Right atrium auricular region (tissue), 2 donors: ENCODE data around the gene PRF1. TPM values are rescaled to one million over a fixed set of nuclear protein-coding genes. Genes with fewer than 3 reads are reported as not detected.

Source experiments
- DNase-seq: peaks from one replicate; pipeline ENCODE4 v3.0.0-alpha.2; 2019; ENCODE audit warnings: low spot score
- H3K27ac ChIP-seq, 2 donors: fragments of 200-600 bp; sonication (generic); 1 replicate in 1 of 2; 2 replicates in 1 of 2; pipeline ENCODE4 v1.5.1; 2016 to 2019
- H3K27me3 ChIP-seq, 2 donors: fragments of 200-600 bp; sonication (generic); one replicate each; pipeline versions ENCODE4 v1.5.1 to v1.6.0; 2017 to 2019
- H3K36me3 ChIP-seq: fragments of 200-600 bp; sonication (generic); one replicate; pipeline ENCODE4 v1.5.1; 2016
- H3K4me1 ChIP-seq, 2 donors: fragments of 200-600 bp; sonication (generic); one replicate each; pipeline versions ENCODE4 v1.5.1 to v1.6.0; 2017 to 2019
- H3K4me3 ChIP-seq, 2 donors: fragments of 200-600 bp; sonication (generic); 1 replicate in 1 of 2; 2 replicates in 1 of 2; pipeline ENCODE4 v1.5.1; 2017 to 2019; ENCODE audit warnings: mild to moderate bottlenecking in 1 of 2, moderate library complexity in 1 of 2
- H3K9me3 ChIP-seq, 2 donors: fragments of 200-600 bp; sonication (generic); one replicate each; pipeline ENCODE4 v1.5.1; 2019
- total RNA-seq, 2 donors: library from RNA; depleted of rRNA; stranded (reverse); fragments of >200 nt; gene quantifications; one replicate each; pipeline ENCODE4 v1.1.0, GENCODE V29; 2016
- TF ChIP-seq, protein P1 (sequence below), 2 donors: fragments of 200-600 bp; sonication (generic); IDR thresholded peaks; one replicate each; pipeline ENCODE4 v1.5.1; 2019; ENCODE audit warnings: antibody characterized with exemption in 2 of 2

The PRF1 gene
- total RNA-seq, 2 donors from 2014 or later, result 1.1 to 1.4 TPM

GRCh38 chr10:70620020-70620289 lies 17.4 kb upstream of the PRF1 start:
- no peaks in the 10 kb centered on the region for H3K36me3 ChIP-seq
- peaks cover 0 to 7% of the 10 kb centered on the region in 2 donors for H3K9me3 ChIP-seq
- H3K27ac ChIP-seq, result no peak overlapping the region
- TF ChIP-seq, protein P1, sequence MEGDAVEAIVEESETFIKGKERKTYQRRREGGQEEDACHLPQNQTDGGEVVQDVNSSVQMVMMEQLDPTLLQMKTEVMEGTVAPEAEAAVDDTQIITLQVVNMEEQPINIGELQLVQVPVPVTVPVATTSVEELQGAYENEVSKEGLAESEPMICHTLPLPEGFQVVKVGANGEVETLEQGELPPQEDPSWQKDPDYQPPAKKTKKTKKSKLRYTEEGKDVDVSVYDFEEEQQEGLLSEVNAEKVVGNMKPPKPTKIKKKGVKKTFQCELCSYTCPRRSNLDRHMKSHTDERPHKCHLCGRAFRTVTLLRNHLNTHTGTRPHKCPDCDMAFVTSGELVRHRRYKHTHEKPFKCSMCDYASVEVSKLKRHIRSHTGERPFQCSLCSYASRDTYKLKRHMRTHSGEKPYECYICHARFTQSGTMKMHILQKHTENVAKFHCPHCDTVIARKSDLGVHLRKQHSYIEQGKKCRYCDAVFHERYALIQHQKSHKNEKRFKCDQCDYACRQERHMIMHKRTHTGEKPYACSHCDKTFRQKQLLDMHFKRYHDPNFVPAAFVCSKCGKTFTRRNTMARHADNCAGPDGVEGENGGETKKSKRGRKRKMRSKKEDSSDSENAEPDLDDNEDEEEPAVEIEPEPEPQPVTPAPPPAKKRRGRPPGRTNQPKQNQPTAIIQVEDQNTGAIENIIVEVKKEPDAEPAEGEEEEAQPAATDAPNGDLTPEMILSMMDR (IDR thresholded peaks at IDR 0.05), result no peak
- H3K4me1 ChIP-seq, result no peaks in the 10 kb centered on the region
- DNase-seq, result no peak
- no peak overlapping the region for H3K4me3 ChIP-seq
- no peaks in the 10 kb centered on the region for H3K27me3 ChIP-seq

- no peak for DNase-seq
- TF ChIP-seq, protein P1 (IDR thresholded peaks at IDR 0.05), result peak in 1 of 2 donors; percentile 33
- no peaks in the 10 kb centered on the region for H3K27me3 ChIP-seq
- no peak overlapping the region for H3K4me3 ChIP-seq
- no peaks in the 10 kb centered on the region for H3K36me3 ChIP-seq
- no peak overlapping the region for H3K27ac ChIP-seq
- peaks cover 0 to 7% of the 10 kb centered on the region in 2 donors for H3K9me3 ChIP-seq
- H3K4me1 ChIP-seq, result no peaks in the 10 kb centered on the region
Measured at GRCh38 chr10:70619271-70620019, 16.9 kb upstream of the PRF1 start.

- H3K4me1 ChIP-seq, result no peaks in the 10 kb centered on the region
- no peak overlapping the region for H3K4me3 ChIP-seq
- H3K36me3 ChIP-seq, result no peaks in the 10 kb centered on the region
- TF ChIP-seq, protein P1 (IDR thresholded peaks at IDR 0.05), result no peak
- H3K9me3 ChIP-seq, result peaks cover 0 to 7% of the 10 kb centered on the region in 2 donors
- H3K27me3 ChIP-seq, result no peaks in the 10 kb centered on the region
- no peak for DNase-seq
- no peak overlapping the region for H3K27ac ChIP-seq
Measured at GRCh38 chr10:70618663-70619062, 16.1 kb upstream of the PRF1 start.

DNA sequence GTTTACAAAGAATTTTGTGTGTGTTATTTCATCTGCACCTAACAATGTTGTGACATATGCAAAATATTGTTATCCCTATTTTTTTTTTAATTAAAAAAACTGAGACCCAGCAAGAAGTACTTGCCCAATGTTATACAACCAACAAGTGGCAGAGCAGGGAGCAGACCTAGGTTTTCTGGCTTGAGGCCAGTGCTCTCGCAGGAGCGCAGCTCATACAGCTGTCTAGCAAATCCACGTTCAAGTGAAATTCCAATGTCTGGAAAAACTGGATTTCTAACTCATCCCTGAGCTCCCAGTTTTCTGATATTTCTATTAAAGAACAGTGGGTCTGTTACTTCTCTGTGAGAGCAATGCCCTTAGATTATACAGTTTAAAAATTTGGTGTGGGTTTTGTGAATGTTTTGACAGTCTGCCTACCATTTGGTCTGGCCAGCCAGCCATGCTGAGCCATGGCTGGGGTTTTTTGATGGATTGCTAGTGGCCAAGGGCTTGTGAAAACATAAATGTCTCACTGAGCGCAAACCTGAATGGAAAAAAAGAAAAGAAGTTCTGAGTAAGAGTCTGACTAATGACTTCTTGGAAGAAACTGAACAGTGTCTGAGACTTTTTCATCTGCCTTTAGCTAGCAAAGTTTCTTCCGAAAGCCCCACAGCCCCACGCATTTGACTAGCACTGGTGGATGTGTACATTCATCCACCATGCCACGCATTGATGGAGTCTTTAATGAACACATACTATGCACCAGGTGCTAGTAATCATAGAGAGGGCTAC lies 15.4 kb upstream of the PRF1 start:
- no peak for DNase-seq
- H3K9me3 ChIP-seq, result peaks cover 0 to 7% of the 10 kb centered on the region in 2 donors
- TF ChIP-seq, protein P1 (IDR thresholded peaks at IDR 0.05), result no peak
- H3K4me3 ChIP-seq, result no peak overlapping the region
- no peak overlapping the region for H3K27ac ChIP-seq
- no peaks in the 10 kb centered on the region for H3K27me3 ChIP-seq
- H3K4me1 ChIP-seq, result no peaks in the 10 kb centered on the region
- no peaks in the 10 kb centered on the region for H3K36me3 ChIP-seq

- TF ChIP-seq, protein P1 (IDR thresholded peaks at IDR 0.05), result no peak
- H3K4me3 ChIP-seq, result no peak overlapping the region
- no peak for DNase-seq
- H3K27me3 ChIP-seq, result no peaks in the 10 kb centered on the region
- peaks cover 0 to 7% of the 10 kb centered on the region in 2 donors for H3K9me3 ChIP-seq
- no peaks in the 10 kb centered on the region for H3K36me3 ChIP-seq
- no peak overlapping the region for H3K27ac ChIP-seq
- no peaks in the 10 kb centered on the region for H3K4me1 ChIP-seq
Measured at GRCh38 chr10:70616761-70617160, 14.2 kb upstream of the PRF1 start.
